NCI-H1105 treated with DMSO at 0.1 percent for 48 hours (cell line): ENCODE results near the gene SLAMF9.

ENCODE experiments used
- DNase-seq: peaks from one replicate; lab custom pipeline; 2025; lab: John Stamatoyannopoulos, UW

Gene SLAMF9

GRCh38 chr1:159974350-159974965 lies 20.4 kb upstream of the SLAMF9 start:
- DNase-seq = no peak

GRCh38 chr1:159973350-159973940 lies 19.4 kb upstream of the SLAMF9 start:
- no peak for DNase-seq

- no peak for DNase-seq
Measured at GRCh38 chr1:159972443-159973205, 18.6 kb upstream of the SLAMF9 start.

- DNase-seq = no peak
Measured at GRCh38 chr1:159970932-159971342, 16.9 kb upstream of the SLAMF9 start.

GRCh38 chr1:159968901-159969300 lies 14.9 kb upstream of the SLAMF9 start:
- no peak for DNase-seq

- DNase-seq = no peak
Measured at GRCh38 chr1:159965263-159965662, 11.2 kb upstream of the SLAMF9 start.

GRCh38 chr1:159964144-159964543 lies 10.1 kb upstream of the SLAMF9 start:
- DNase-seq = no peak

GRCh38 chr1:159962176-159962575 lies 8.1 kb upstream of the SLAMF9 start:
- DNase-seq = no peak

- DNase-seq = no peak
Measured at GRCh38 chr1:159961636-159962035, 7.6 kb upstream of the SLAMF9 start.

GRCh38 chr1:159960721-159961381 lies 6.8 kb upstream of the SLAMF9 start:
- DNase-seq = no peak

GRCh38 chr1:159959451-159959850 lies 5.4 kb upstream of the SLAMF9 start:
- DNase-seq = no peak

GRCh38 chr1:159958719-159959380 lies 4.8 kb upstream of the SLAMF9 start:
- no peak for DNase-seq

GRCh38 chr1:159957824-159958268 lies 3.8 kb upstream of the SLAMF9 start:
- DNase-seq = no peak

- no peak for DNase-seq
Measured at GRCh38 chr1:159955456-159955855, 1.4 kb upstream of the SLAMF9 start.

GRCh38 chr1:159952932-159953331 lies 1.1 kb downstream of the SLAMF9 start:
- DNase-seq = no peak

GRCh38 chr1:159951551-159951950 lies 2.5 kb downstream of the SLAMF9 start:
- no peak for DNase-seq

GRCh38 chr1:159951016-159951415 lies 3.0 kb downstream of the SLAMF9 start:
- DNase-seq = no peak

GRCh38 chr1:159949981-159950381 lies 4.1 kb downstream of the SLAMF9 start:
- no peak for DNase-seq

GRCh38 chr1:159949123-159949522 lies 4.9 kb downstream of the SLAMF9 start:
- DNase-seq = no peak

GRCh38 chr1:159947942-159948341 lies 6.1 kb downstream of the SLAMF9 start:
- DNase-seq = no peak

GRCh38 chr1:159946242-159947187 lies 7.5 kb downstream of the SLAMF9 start:
- DNase-seq = no peak
